Mucosa of descending colon (tissue), 3 donors: ENCODE data around the gene IRAG1. TPM values are rescaled to one million over a fixed set of nuclear protein-coding genes. Genes with fewer than 3 reads are reported as not detected.
"Not testable (repeated sequence)": the region's sequence is repeated elsewhere in the genome, so short reads cannot be mapped to it uniquely, and the experiment has no call there.

ENCODE experiments used
- ATAC-seq: fragments of 200-7000 bp; cut with Tn5 transposase; one replicate; pipeline ENCODE4 v1.9.1; 2020; ENCODE audit warnings: mild to moderate bottlenecking, moderate library complexity
- DNase-seq, 3 donors: peaks; one replicate each; pipeline ENCODE4 v3.0.0-alpha.2; 2020
- H3K36me3 ChIP-seq: fragments of 200-600 bp; one replicate; pipeline ENCODE4 v1.8.0; 2021; ENCODE audit warnings: low read depth, mild to moderate bottlenecking
- H3K4me1 ChIP-seq: fragments of 200-600 bp; one replicate; pipeline ENCODE4 v1.8.0; 2021; ENCODE audit warnings: low read depth, mild to moderate bottlenecking
- H3K4me3 ChIP-seq: fragments of 200-600 bp; one replicate; pipeline ENCODE4 v1.8.0; 2021; ENCODE audit warnings: mild to moderate bottlenecking
- H3K9me3 ChIP-seq: fragments of 200-600 bp; one replicate; pipeline ENCODE4 v1.8.0; 2021; ENCODE audit warnings: mild to moderate bottlenecking
- CTCF ChIP-seq: fragments of 200-600 bp; IDR thresholded peaks from one replicate; pipeline ENCODE4 v1.8.0; 2022; ENCODE audit warnings: antibody characterized with exemption, mild to moderate bottlenecking
- intact Hi-C, 2 donors: fragments of 100-400 bp; cut with DNase I in 1 of 2; cut with micrococcal nuclease in 1 of 2; formaldehyde crosslinking; loops; one replicate each; pipeline versions ENCODE4 v1.11.0 to v1.11.1; 2022; cut with DNase I, micrococcal nuclease
- total RNA-seq, 3 donors: library from RNA; stranded (reverse); fragmentation: NEBNext Ultra II Directional in 2 of 3; extraction: Animal tissue kit (Norgen Biotek cat#: 25700) in 2 of 3; gene quantifications; one replicate each; pipeline versions ENCODE4 v1.2.1 to v1.2.4, GENCODE V29; 2021 to 2023
- donor health status: DM: no; HTN: no; CAD: no; lungs with moderate emphysema.
- donor health status: DM: no; HTN: no; CAD: no.
- donor health status: DM: no; HTN: yes; CAD: no.

IRAG1 gene
- total RNA-seq, 3 donors from 2014 or later: 7.5 to 134 (median 15.4) TPM

- Histone ChIP-seq H3K9me3 (no peaks in the 10 kb centered on the region), H3K36me3 (no peaks in the 10 kb centered on the region), H3K4me3 (no peak overlapping the region), H3K4me1 (no peaks in the 10 kb centered on the region)
- ATAC-seq: no peak
- no peak for DNase-seq
- TF ChIP-seq CTCF: no peak
- intact Hi-C loops: no loop called here
Measured at GRCh38 chr11:10692531-10693115, 932 bp downstream of the IRAG1 start.

- Histone ChIP-seq H3K4me3 (no peak overlapping the region), H3K36me3 (no peaks in the 10 kb centered on the region), H3K9me3 (no peaks in the 10 kb centered on the region), H3K4me1 (no peaks in the 10 kb centered on the region)
- intact Hi-C loops: no loop called here
- DNase-seq (no peak), ATAC-seq (no peak)
- TF ChIP-seq CTCF: no peak
Measured at GRCh38 chr11:10688401-10688800, 5.2 kb downstream of the IRAG1 start.

- intact Hi-C loops: no loop called here
- no peaks in the 10 kb centered on the region for H3K4me1 ChIP-seq
- TF ChIP-seq CTCF: no peak
Measured at GRCh38 chr11:10686311-10686710, 7.2 kb downstream of the IRAG1 start.

GRCh38 chr11:10683429-10683828 lies 10.1 kb downstream of the IRAG1 start:
- no peaks in the 10 kb centered on the region for H3K4me1 ChIP-seq
- no peak for TF ChIP-seq CTCF
- H3K4me3 ChIP-seq: no peak overlapping the region
- no peak for DNase-seq
- intact Hi-C loops: no loop called here
- ATAC-seq: no peak
- no peaks in the 10 kb centered on the region for H3K9me3 ChIP-seq
- no peaks in the 10 kb centered on the region for H3K36me3 ChIP-seq

More at GRCh38 chr11:10686311-10686710, 7.2 kb downstream of the IRAG1 start:
- Histone ChIP-seq H3K4me3 (no peak overlapping the region), H3K9me3 (no peaks in the 10 kb centered on the region), H3K36me3 (no peaks in the 10 kb centered on the region)
- ATAC-seq: no peak
- DNase-seq: no peak

GRCh38 chr11:10680956-10681487 lies 12.5 kb downstream of the IRAG1 start:
- Histone ChIP-seq H3K36me3 (no peaks in the 10 kb centered on the region), H3K4me1 (no peaks in the 10 kb centered on the region), H3K9me3 (no peaks in the 10 kb centered on the region), H3K4me3 (no peak overlapping the region)
- ATAC-seq: no peak
- no peak for TF ChIP-seq CTCF
- no peak for DNase-seq
- intact Hi-C loops: no loop called here

- ATAC-seq, H3K36me3 ChIP-seq, DNase-seq, H3K9me3 ChIP-seq, intact Hi-C loops, H3K4me1 ChIP-seq, H3K4me3 ChIP-seq: not testable (repeated sequence)
Measured at GRCh38 chr11:10680279-10680678, 13.3 kb downstream of the IRAG1 start.
